Endothelial cell of umbilical vein (primary cell): ENCODE data around the gene VCAN. TPM values are rescaled to one million over a fixed set of nuclear protein-coding genes. Genes with fewer than 3 reads are reported as not detected.
A peak's percentile ranks its signal among the peaks of the same experiment; 100 is the strongest.

Experiments
- BruUV-seq: library from RNA; stranded (reverse); fragments of 400-500 nt; replicated peaks from 2 replicates; lab custom pipeline; 2021; lab: Mats Ljungman, UMichigan
- CTCF ChIA-PET: fragments of 300-600, 350-600 bp; sonication (Branson Sonifier 250); formaldehyde crosslinking; loops from one replicate; lab custom pipeline; 2021; ENCODE audit warnings: antibody characterized with exemption, inconsistent platforms; lab: Charles Lee
- POLR2A ChIA-PET: fragments of 300-600, 350-600 bp; sonication (Branson Sonifier 250); formaldehyde crosslinking; loops from one replicate; lab custom pipeline; 2021; ENCODE audit warnings: antibody characterized with exemption, inconsistent platforms; lab: Charles Lee
- DNase-seq: peaks from one replicate; pipeline ENCODE4 v3.0.0-alpha.2; 2011; ENCODE audit warnings: low read depth, low spot score
- FAIRE-seq: peaks from 2 replicates; lab custom pipeline; 2011; peaks lifted over from hg19 to GRCh38; lab: Jason Lieb, UNC
- H2AFZ ChIP-seq: 2 replicates; pipeline ENCODE4 v1.6.0; 2012; ENCODE audit warnings: low read depth, low read length, control low read depth, inconsistent platforms
- H3K27ac ChIP-seq: 2 replicates; pipeline ENCODE4 v1.5.1; 2011; ENCODE audit warnings: low read depth, mild to moderate bottlenecking, control low read depth, low read length, moderate library complexity; ENCODE audit not compliant: insufficient read depth
- H3K27me3 ChIP-seq, 2 experiments: 2 replicates each; pipeline versions ENCODE4 v1.6.0 to v1.6.1; 2011; ENCODE audit warnings: low read length in 2 of 2, mixed read lengths in 1 of 2; ENCODE audit not compliant: control insufficient read depth in 2 of 2, insufficient read depth in 2 of 2
- H3K36me3 ChIP-seq, 2 experiments: 2 replicates in 1 of 2; 3 replicates in 1 of 2; pipeline ENCODE4 v1.5.1; 2011; ENCODE audit warnings: low read length in 2 of 2, mild to moderate bottlenecking in 1 of 2, moderate library complexity in 1 of 2; ENCODE audit not compliant: control insufficient read depth in 2 of 2, insufficient read depth in 2 of 2; ENCODE audit errors: extremely low read depth in 1 of 2
- H3K4me1 ChIP-seq: 3 replicates; pipeline ENCODE4 v1.5.1; 2011; ENCODE audit warnings: mild to moderate bottlenecking, low read length; ENCODE audit not compliant: control insufficient read depth, insufficient read depth; ENCODE audit errors: extremely low read depth
- H3K4me2 ChIP-seq: 2 replicates; pipeline ENCODE4 v1.6.1; 2011; ENCODE audit warnings: low read length, control low read depth, mixed read lengths; ENCODE audit not compliant: insufficient read depth
- H3K4me3 ChIP-seq, 3 experiments: fragments of 200-600 bp in 1 of 3; sonication (generic), shearing (Covaris generic) in 1 of 3; replicated peaks in 1 of 3; 2 replicates each; pipeline ENCODE4 v1.5.1; 2011 to 2016; ENCODE audit warnings: control low read depth in 3 of 3, low read length in 3 of 3, mild to moderate bottlenecking in 2 of 3, inconsistent platforms in 1 of 3, low read depth in 1 of 3, moderate library complexity in 1 of 3; ENCODE audit not compliant: insufficient read depth in 1 of 3
- H3K79me2 ChIP-seq: 2 replicates; pipeline ENCODE4 v1.6.0; 2012; ENCODE audit warnings: low read length, inconsistent platforms; ENCODE audit not compliant: control insufficient read depth, insufficient read depth
- H3K9ac ChIP-seq: replicated peaks from 2 replicates; pipeline ENCODE3; 2011; ENCODE audit warnings: low read length, control low read depth; ENCODE audit not compliant: insufficient read depth; ENCODE audit errors: extremely low read depth
- H3K9me1 ChIP-seq: replicated peaks from 3 replicates; pipeline ENCODE4 v1.6.0; 2011; ENCODE audit warnings: mild to moderate bottlenecking, low read length; ENCODE audit not compliant: control insufficient read depth, insufficient read depth; ENCODE audit errors: extremely low read depth
- H3K9me3 ChIP-seq: replicated peaks from 2 replicates; pipeline ENCODE4 v1.5.1; 2012; ENCODE audit warnings: low read length, inconsistent platforms; ENCODE audit not compliant: control insufficient read depth, insufficient read depth
- H4K20me1 ChIP-seq: replicated peaks from 2 replicates; pipeline ENCODE3; 2011; ENCODE audit warnings: mild to moderate bottlenecking, low read length; ENCODE audit not compliant: control insufficient read depth, insufficient read depth; ENCODE audit errors: extremely low read depth
- EZH2 ChIP-seq: IDR thresholded peaks from 2 replicates; pipeline ENCODE4 v1.6.1; 2012; ENCODE audit warnings: borderline replicate concordance, low read depth, mild to moderate bottlenecking, moderate library complexity, low read length, inconsistent platforms; ENCODE audit not compliant: severe bottlenecking
- GATA2 ChIP-seq: IDR thresholded peaks from 2 replicates; pipeline ENCODE4 v1.7.0; 2011; ENCODE audit warnings: low read depth, mild to moderate bottlenecking, moderate library complexity, mixed read lengths, low read length; ENCODE audit not compliant: insufficient read length, insufficient read depth
- MYC ChIP-seq: IDR thresholded peaks from one replicate; pipeline ENCODE4 v1.6.1; 2011; ENCODE audit warnings: mild to moderate bottlenecking, low read depth, low read length
- POLR2A ChIP-seq: IDR thresholded peaks from 2 replicates; pipeline ENCODE4 v1.6.1; 2012; ENCODE audit warnings: low read depth, mild to moderate bottlenecking, control low read depth, low read length
- dilution Hi-C: fragments of 300-500 bp; cut with MboI; formaldehyde crosslinking; loops from one replicate; pipeline ENCODE4 v1.15.0; 2019; ENCODE audit warnings: low sequenced_read_pairs; ENCODE audit not compliant: extremely low pct_ligation_motif_present
- intact Hi-C: fragments of 100-400 bp; cut with micrococcal nuclease; formaldehyde crosslinking; loops from one replicate; pipeline ENCODE4 v1.10.0; 2022
- polyA plus RNA-seq, 4 experiments: library from polyadenylated mRNA; depleted of rRNA in 3 of 4; stranded (reverse) in 3 of 4; unstranded in 1 of 4; fragments of >200 nt; gene quantifications; 2 replicates each; pipeline versions ENCODE4 v1.2.1 to v1.2.3, GENCODE V29; 2011 to 2012; ENCODE audit warnings: missing spikeins in 1 of 4
- total RNA-seq: library from RNA; stranded (reverse); gene quantifications from 2 replicates; pipeline ENCODE4 v1.2.3, GENCODE V29; 2021

Gene VCAN
- total and polyA plus RNA-seq, 2 donors (not counting 3 experiments of a cell fraction or from before 2014, with no cell fraction given), result 0.35 to 1.2 TPM

DNA sequence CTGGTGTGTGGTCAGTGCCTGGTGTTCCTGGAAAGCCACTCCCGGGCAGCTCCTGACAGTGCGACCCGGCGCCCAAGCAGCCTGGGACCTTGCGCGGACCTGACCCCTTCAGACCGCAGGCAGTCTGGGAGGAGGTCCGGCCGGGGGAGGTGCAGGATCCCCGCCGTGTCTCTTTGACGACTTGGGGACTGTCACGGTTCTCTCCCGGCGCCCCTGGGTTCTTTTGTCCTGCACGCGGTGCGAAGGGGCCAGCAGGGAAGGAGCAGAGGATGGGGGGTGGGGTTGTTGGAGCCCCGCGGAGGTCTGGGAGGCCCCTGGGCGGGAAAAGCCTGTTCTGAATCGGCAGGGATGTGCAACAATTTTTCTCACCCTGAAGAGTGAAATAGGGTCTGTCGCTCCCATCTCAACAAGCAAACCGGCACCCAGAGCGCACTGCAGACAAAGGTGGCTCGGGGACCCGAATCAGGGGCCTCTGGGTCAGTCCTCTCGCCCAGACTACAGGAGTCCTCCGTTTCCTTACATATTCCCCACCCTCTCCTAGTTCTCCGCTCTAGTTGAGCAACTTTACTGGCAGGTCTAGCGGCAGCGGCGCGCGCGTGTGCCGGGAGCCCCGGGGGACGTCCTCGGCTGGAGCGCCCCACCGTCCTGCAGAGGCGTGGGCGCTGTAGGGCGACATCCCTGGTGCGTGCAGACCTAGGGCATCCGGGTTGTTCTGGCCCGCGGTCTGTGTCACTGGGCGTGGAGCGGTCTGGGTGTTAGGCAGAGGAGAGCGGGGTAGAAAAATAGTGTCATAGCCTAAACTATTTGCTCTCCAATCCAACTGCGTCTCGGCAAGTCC is 1.2 kb downstream of the VCAN start:
- Histone ChIP-seq H3K4me2 (peak overlapping the region; percentile 98), H3K9me3 (no peaks in the 10 kb centered on the region), H3K79me2 (no peaks in the 10 kb centered on the region), H3K9me1 (no peaks in the 10 kb centered on the region), H3K36me3 (no peaks in the 10 kb centered on the region), H4K20me1 (no peaks in the 10 kb centered on the region), H3K27ac (no peak overlapping the region), H3K27me3 (peaks cover 55 to 82% of the 10 kb centered on the region in 2 experiments), H3K9ac (no peak overlapping the region), H2AFZ (peak overlapping the region; percentile 100), H3K4me3 (peak overlapping the region; percentile 25 to 59 (median 25)), H3K4me1 (peaks cover 35% of the 10 kb centered on the region)
- TF ChIP-seq GATA2 (no peak), EZH2 (peak; percentile 92), POLR2A (no peak), MYC (no peak)
- intact Hi-C loops (loop anchor here (1.0 to 5.0 kb wide), 12 partner anchors 42 to 1160 kb away; partner anchors contain the start of genes TMEM167A and XRCC4), dilution Hi-C loops (no loop called here)
- no TSS peak for BruUV-seq
- DNase-seq (no peak), FAIRE-seq (no peak)
- ChIA-PET CTCF (interaction anchor here (0.6 to 1.5 kb wide), 27 partner anchors 8 to 1161 kb away, joined by 3 to 11 read pairs (median 3); no protein-coding TSS in a partner anchor), POLR2A (interaction anchor here (0.6 kb wide), 1 partner anchor 739 kb away, joined by 3 read pairs; no protein-coding TSS in a partner anchor)
